GM23338 (cell line): Measurements from ENCODE around the gene CDHR2.

ENCODE experiments used
- CTCF ChIP-seq, 2 experiments: fragments of 200-600 bp in 1 of 2; sonication (generic) in 1 of 2; conservative IDR thresholded peaks; 2 replicates each; pipeline versions ENCODE4 v1.5.1 to v1.6.1; 2016 to 2017; ENCODE audit warnings: antibody characterized with exemption in 2 of 2, low read depth in 2 of 2, mild to moderate bottlenecking in 2 of 2, moderate library complexity in 1 of 2
- EZH2 ChIP-seq: fragments of 200-600 bp; sonication (generic); IDR thresholded peaks from one replicate; pipeline ENCODE4 v1.8.0; 2017; ENCODE audit warnings: antibody characterized with exemption, mild to moderate bottlenecking, low read depth; ENCODE audit not compliant: unreplicated experiment
- JUNB ChIP-seq: IDR thresholded peaks from one replicate; pipeline ENCODE4 v1.6.1; 2016; ENCODE audit warnings: antibody characterized with exemption; ENCODE audit not compliant: unreplicated experiment
- POLR2AphosphoS5 ChIP-seq: IDR thresholded peaks from 2 replicates; pipeline ENCODE4 v1.6.1; 2016; ENCODE audit warnings: antibody characterized with exemption, low read depth
- REST ChIP-seq: IDR thresholded peaks from one replicate; pipeline ENCODE4 v1.6.1; 2018; ENCODE audit warnings: antibody characterized with exemption; ENCODE audit not compliant: unreplicated experiment
- ZNF114 ChIP-seq: fragments of 250-450 bp; sonication (Bioruptor Pico); IDR thresholded peaks from 2 replicates; pipeline ENCODE4 v1.5.0; 2020; ENCODE audit warnings: mild to moderate bottlenecking, moderate library complexity
- ZNF331 ChIP-seq: fragments of 250-450 bp; sonication (Bioruptor Pico); IDR thresholded peaks from 2 replicates; pipeline ENCODE4 v1.5.0; 2020; ENCODE audit warnings: low read depth, mild to moderate bottlenecking, moderate library complexity

DNA sequence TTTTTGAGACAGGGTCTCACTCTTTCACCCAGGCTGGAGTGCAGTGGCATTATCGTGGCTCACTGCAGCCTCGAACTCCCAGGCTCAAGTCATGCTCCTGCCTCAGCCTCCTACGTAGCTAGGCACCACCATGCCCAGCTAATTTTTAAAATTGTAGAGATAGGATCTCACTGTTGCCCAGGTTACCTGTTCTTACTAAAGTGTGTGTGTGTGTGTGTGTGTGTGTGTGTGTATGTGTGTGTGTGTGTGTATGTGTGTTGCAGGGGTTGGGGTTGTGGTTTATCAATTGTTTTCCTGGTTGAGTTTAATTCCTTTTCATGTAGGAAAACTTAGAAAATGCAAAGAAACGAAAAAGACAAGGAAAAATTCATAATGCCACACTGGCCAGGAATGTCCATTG lies 33.7 kb upstream of the CDHR2 start:
- TF ChIP-seq CTCF (conservative IDR thresholded peaks at IDR 0.05; ENCODE audit: low read depth in 2 of 2) (no peak), ZNF114 (CRISPR knock-in tag) (no peak), POLR2AphosphoS5 (no peak), EZH2 (no peak), ZNF331 (CRISPR knock-in tag) (no peak), JUNB (no peak), REST (no peak)
